Activated CD8-positive, alpha-beta memory T cell treated with anti-CD3 and anti-CD28 coated beads for 1 hour (primary cell): Measurements from ENCODE around the gene CTNS.

Source experiments
- DNase-seq, 2 donors: peaks; one replicate each; pipeline ENCODE4 v3.0.0-alpha.2; 2020; ENCODE audit warnings: low read depth in 1 of 2; ENCODE audit errors: extremely low read depth in 1 of 2

The CTNS gene

GRCh38 chr17:3622977-3623594 is 13.5 kb upstream of the CTNS start:
- DNase-seq, result no peak

GRCh38 chr17:3626831-3627768 is 9.5 kb upstream of the CTNS start:
- no peak for DNase-seq

GRCh38 chr17:3627769-3628167 is 8.8 kb upstream of the CTNS start:
- no peak for DNase-seq

- DNase-seq, result no peak
These were observed 5.8 kb upstream of the CTNS start for GRCh38 chr17:3630781-3631180.

DNA sequence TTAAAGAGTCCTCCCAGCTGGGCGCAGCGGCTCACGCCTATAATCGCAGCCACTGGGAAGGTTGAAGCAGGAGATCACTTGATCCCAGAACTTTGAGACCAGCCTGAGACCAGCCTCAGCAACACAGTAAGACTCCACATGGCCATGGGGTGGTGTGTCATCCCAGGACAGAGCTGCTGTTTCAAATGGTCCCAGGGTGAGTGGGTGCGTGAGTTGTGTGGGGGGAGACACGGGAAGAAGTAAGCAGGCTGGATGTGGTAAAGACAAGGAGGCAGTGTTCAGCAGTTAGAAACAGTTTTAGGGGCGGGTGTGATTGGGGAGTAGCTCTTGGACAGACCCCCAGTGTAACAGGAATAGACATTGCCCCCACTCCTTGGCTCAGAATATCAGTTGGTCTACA is 4.3 kb upstream of the CTNS start:
- DNase-seq, result no peak

GRCh38 chr17:3635474-3636153 is 946 bp upstream of the CTNS start:
- no peak for DNase-seq

DNA sequence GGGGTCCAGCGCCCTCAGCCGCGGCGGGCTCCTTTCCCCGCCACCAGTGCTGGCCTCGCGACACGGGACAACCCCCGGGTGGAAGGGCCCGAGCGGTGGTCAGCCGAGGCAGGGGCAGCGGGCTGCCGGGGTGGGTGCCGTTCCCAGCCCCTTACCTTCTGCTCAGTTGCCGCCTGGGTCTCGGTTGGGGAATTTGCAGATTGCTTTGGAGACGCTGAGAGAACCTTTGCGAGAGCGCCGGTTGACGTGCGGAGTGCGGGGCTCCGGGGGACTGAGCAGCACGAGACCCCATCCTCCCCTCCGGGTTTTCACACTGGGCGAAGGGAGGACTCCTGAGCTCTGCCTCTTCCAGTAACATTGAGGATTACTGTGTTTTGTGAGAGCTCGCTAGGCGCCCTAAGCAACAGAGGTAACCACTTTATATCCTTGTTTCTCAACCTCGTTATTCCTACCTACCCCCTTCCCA is 381 bp downstream of the CTNS start:
- no peak for DNase-seq

- no peak for DNase-seq
These were observed 3.5 kb downstream of the CTNS start for GRCh38 chr17:3639981-3640596.

- no peak for DNase-seq
These were observed 4.5 kb downstream of the CTNS start for GRCh38 chr17:3641014-3641413.

GRCh38 chr17:3641717-3642486 is 5.3 kb downstream of the CTNS start:
- no peak for DNase-seq

DNA sequence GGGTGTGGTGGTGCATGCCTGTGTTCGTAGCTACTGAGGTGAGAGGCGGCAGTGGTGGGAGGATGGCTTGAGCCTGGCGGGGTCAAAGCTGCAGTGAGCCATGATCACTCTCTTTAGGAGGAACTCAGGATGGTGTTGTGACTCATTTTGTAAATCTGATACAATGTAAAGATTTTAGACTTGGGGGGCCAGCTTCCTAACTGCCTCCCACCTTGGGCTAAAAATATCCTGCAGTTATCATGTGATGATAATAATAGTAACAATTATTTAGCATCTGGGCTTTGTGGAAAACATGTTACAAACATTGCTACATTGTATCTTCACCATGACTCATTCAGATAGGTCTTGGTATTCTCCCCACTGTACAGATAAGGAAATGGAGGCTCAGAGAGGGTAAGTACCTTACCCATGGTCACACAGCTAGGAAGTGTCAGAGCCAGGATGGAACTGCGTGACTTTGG is 7.4 kb downstream of the CTNS start:
- no peak for DNase-seq

DNA sequence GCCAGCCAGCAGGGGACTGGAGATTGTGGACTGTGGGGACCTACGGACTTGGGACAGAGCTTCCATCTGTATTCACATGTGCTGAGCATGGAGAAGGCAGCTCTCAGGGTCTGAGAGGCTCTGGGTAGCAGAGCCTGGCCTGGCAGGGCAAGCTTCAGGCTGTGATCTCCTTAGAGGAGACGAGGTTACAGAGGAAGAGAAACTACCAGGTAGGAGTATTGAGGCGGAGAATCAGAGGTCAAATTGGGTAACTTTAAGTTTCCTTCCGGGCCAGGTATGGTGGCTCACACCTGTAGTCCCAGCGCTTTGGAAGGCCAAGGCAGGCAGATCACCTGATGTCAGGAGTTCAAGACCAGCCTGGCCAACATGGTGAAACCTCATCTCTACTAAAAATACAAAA is 8.8 kb downstream of the CTNS start:
- DNase-seq, result no peak

DNA sequence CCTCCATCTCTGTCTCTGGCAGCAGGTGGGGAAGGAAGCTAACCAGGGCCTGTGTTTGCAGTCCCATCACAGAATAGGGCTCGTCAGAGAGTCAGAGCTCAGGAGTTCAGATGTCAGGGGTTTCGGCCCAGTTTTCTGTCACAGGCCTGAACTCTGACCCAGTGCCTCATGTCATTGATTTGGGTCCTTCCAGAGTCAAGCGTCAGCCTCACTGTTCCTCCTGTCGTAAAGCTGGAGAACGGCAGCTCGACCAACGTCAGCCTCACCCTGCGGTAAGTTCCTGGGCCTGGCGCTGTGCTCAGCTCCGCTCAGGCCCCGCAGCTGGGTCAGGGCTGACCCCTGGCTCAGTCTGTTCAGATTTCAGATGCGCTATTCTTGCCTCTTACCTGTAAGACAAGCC is 10.7 kb downstream of the CTNS start:
- DNase-seq, result no peak

GRCh38 chr17:3647769-3648555 is 11.4 kb downstream of the CTNS start:
- DNase-seq, result peak in 1 of 2 donors; percentile 5

GRCh38 chr17:3655766-3656165 is 19.2 kb downstream of the CTNS start:
- no peak for DNase-seq

GRCh38 chr17:3656353-3656752 is 19.8 kb downstream of the CTNS start:
- no peak for DNase-seq

DNA sequence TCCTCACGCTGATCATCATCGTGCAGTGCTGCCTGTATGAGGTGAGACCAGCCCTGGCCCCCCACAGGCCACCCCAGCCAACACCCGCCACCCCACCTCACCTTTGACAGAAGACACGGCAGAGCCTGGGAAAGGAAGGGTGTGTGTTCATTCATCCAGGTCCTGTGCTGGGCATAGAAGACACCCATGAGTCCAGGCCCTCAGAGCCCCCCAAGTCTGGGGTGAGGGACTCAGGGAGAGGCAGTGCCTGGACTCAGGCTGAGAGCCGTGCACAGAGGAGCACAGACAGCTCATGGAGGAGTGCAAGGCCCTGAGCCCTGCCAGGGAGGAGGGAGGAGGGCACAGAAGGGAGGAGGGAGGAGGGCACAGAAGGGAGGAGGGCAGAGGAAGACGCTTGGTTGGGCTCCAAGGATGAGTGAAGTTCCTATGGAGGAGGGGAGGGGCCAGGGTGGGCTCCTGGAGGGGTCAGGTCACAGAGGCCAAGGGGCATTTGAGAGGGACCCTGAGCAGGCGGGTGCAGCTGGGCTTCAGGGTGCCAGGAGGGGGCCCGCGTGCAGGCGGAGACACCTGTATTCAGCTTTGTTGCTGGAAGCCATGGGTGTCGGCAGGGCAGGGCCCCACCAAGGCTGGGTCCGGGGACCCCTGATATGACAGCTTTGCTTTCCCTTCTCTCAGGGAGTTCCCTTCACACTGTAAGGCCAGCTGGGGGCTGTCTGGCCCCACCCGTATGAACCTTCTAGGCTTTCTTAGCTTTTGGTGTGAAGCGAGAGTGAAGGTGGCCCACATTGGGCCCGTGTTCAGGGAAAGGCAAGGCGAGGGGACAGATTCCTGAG is 20.4 kb downstream of the CTNS start:
- no peak for DNase-seq

DNA sequence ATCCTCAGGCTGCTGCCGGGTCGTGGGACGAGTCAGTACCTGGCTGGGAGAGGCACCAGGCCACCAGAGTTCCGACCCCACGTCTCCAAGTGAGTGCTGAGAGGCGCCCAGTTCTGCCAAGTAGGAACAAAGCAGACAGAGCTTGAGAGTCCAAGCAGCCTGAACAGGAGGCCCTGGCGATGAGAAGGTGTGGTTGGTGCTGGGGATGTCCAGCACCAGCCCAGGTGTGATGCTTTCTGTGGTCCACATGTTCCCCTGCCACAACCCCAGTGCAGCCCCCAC is 21.0 kb downstream of the CTNS start:
- DNase-seq, result no peak
